SHP77 treated with DMSO at 0.1 percent for 48 hours (cell line): Measurements from ENCODE around the gene ACP4.
"Not testable (repeated sequence)": the region's sequence is repeated elsewhere in the genome, so short reads cannot be mapped to it uniquely, and the experiment has no call there.

Source experiments
- DNase-seq: peaks from one replicate; lab custom pipeline; 2025; lab: John Stamatoyannopoulos, UW

Gene ACP4

GRCh38 chr19:50790396-50790795, at the start of gene ACP4:
Gene ACP4, plus strand, starts transcription at chr19:50790415. Its CDS starts 0 bp downstream, at chr19:50790415.
- DNase-seq = no peak

GRCh38 chr19:50741179-50741933, 48.9 kb upstream of the ACP4 start:
- no peak for DNase-seq

GRCh38 chr19:50743537-50743936, 46.7 kb upstream of the ACP4 start:
- no peak for DNase-seq

- DNase-seq = no peak
These were observed 45.0 kb upstream of the ACP4 start for GRCh38 chr19:50745221-50745620.

- DNase-seq = not testable (repeated sequence)
These were observed 43.1 kb upstream of the ACP4 start for GRCh38 chr19:50747141-50747540.

- DNase-seq = no peak
These were observed 40.7 kb upstream of the ACP4 start for GRCh38 chr19:50749490-50749889.

- no peak for DNase-seq
These were observed 40.2 kb upstream of the ACP4 start for GRCh38 chr19:50750010-50750409.

- no peak for DNase-seq
These were observed 36.3 kb upstream of the ACP4 start for GRCh38 chr19:50753879-50754278.

- not testable (repeated sequence) for DNase-seq
These were observed 34.0 kb upstream of the ACP4 start for GRCh38 chr19:50756244-50756643.

- not testable (repeated sequence) for DNase-seq
These were observed 32.6 kb upstream of the ACP4 start for GRCh38 chr19:50757624-50758023.

GRCh38 chr19:50759076-50759475, 31.1 kb upstream of the ACP4 start:
- not testable (repeated sequence) for DNase-seq

- DNase-seq = no peak
These were observed 30.3 kb upstream of the ACP4 start for GRCh38 chr19:50759886-50760285.

GRCh38 chr19:50761501-50761900, 28.7 kb upstream of the ACP4 start:
- DNase-seq = not testable (repeated sequence)

- DNase-seq = not testable (repeated sequence)
These were observed 26.7 kb upstream of the ACP4 start for GRCh38 chr19:50763521-50763920.

- no peak for DNase-seq
These were observed 25.8 kb upstream of the ACP4 start for GRCh38 chr19:50764409-50764808.

GRCh38 chr19:50766746-50767145, 23.5 kb upstream of the ACP4 start:
- DNase-seq = not testable (repeated sequence)

- not testable (repeated sequence) for DNase-seq
These were observed 23.0 kb upstream of the ACP4 start for GRCh38 chr19:50767263-50767662.

GRCh38 chr19:50768277-50768676, 21.9 kb upstream of the ACP4 start:
- DNase-seq = no peak

GRCh38 chr19:50770164-50770563, 20.1 kb upstream of the ACP4 start, which contains the start of gene GPR32:
Gene GPR32, plus strand, starts transcription at chr19:50770464. Its CDS starts 137 bp downstream, at chr19:50770601.
- DNase-seq = not testable (repeated sequence)

- DNase-seq = no peak
These were observed 19.3 kb upstream of the ACP4 start for GRCh38 chr19:50770888-50771287.

- no peak for DNase-seq
These were observed 17.7 kb upstream of the ACP4 start for GRCh38 chr19:50772476-50772875.

- DNase-seq = not testable (repeated sequence)
These were observed 17.3 kb upstream of the ACP4 start for GRCh38 chr19:50772912-50773311.

GRCh38 chr19:50773454-50773853, 16.8 kb upstream of the ACP4 start:
- not testable (repeated sequence) for DNase-seq

GRCh38 chr19:50776131-50776530, 14.1 kb upstream of the ACP4 start:
- DNase-seq = no peak
